ENCODE data around the gene EXPH5. TPM values are rescaled to one million over a fixed set of nuclear protein-coding genes. Genes with fewer than 3 reads are reported as not detected.

EXPH5 gene
- total and polyA plus RNA-seq, 2 donors (not counting 1 experiment from before 2014, with no cell fraction given): 0.12 to 0.37 TPM

GRCh38 chr11:108559340-108559739, 34.2 kb downstream of the EXPH5 start:
- Mint-ChIP-seq H3K27me3 (peaks cover 15% of the 10 kb centered on the region), H3K4me3 (no peak overlapping the region), H3K27ac (no peak overlapping the region), H3K9me3 (ENCODE audit: insufficient read depth) (no peaks in the 10 kb centered on the region), H3K4me1 (no peaks in the 10 kb centered on the region)
- intact Hi-C loops (cut with micrococcal nuclease): no loop called here
- ChIA-PET CTCF (no interaction called here), POLR2A (no interaction called here)
- 43% methylated on average over 1 of the region's 2 CpGs for WGBS (ENCODE audit: insufficient coverage)
- H3K79me2 ChIP-seq (ENCODE audit: control insufficient read depth, insufficient read depth, low read length): no peaks in the 10 kb centered on the region
- H3K9me3 ChIP-seq (ENCODE audit: control extremely low read depth in 1 of 3, control insufficient read depth in 2 of 3, insufficient read depth in 1 of 3, low read length in 2 of 3): no peaks in the 10 kb centered on the region
- H3K36me3 ChIP-seq (replicated peaks in 1 of 2; ENCODE audit: control extremely low read depth in 1 of 2, control insufficient read depth in 1 of 2, extremely low read depth in 1 of 2, insufficient read depth in 2 of 2, low read length in 1 of 2): no peaks in the 10 kb centered on the region
- no peak overlapping the region for H3K4me2 ChIP-seq (replicated peaks; ENCODE audit: low read depth, low read length, poor library complexity, severe bottlenecking)
- no peak overlapping the region for H2AFZ ChIP-seq (ENCODE audit: insufficient read depth, low read depth, low read length, poor library complexity, severe bottlenecking)
- no peak overlapping the region for H3K4me3 ChIP-seq (ENCODE audit: control extremely low read depth in 1 of 5, extremely low read depth in 1 of 5, insufficient read depth in 1 of 5, low read depth in 2 of 5, low read length in 4 of 5)
- DNase-seq: no peak
- H3K27ac ChIP-seq (ENCODE audit: low read length in 2 of 2): no peak overlapping the region
- H3K4me1 ChIP-seq (ENCODE audit: control insufficient read depth in 2 of 2, insufficient read depth in 2 of 2, low read length in 2 of 2): no peaks in the 10 kb centered on the region
- H3K27me3 ChIP-seq (replicated peaks in 1 of 4; ENCODE audit: control extremely low read depth in 1 of 4, control insufficient read depth in 3 of 4, insufficient read depth in 4 of 4, low read length in 3 of 4): no peaks in the 10 kb centered on the region
- TF ChIP-seq CTCF (IDR thresholded peaks at IDR 0.05): no peak
- TF ChIP-seq EZH2 (IDR thresholded peaks at IDR 0.05; ENCODE audit: borderline replicate concordance, insufficient read depth, low read depth, low read length, poor library complexity, severe bottlenecking): no peak
- H3K9ac ChIP-seq (ENCODE audit: low read length): no peak overlapping the region
- no peak for ATAC-seq (ENCODE audit: low read depth)
- H4K20me1 ChIP-seq (ENCODE audit: control insufficient read depth, insufficient read depth, low read length, poor library complexity, severe bottlenecking): no peaks in the 10 kb centered on the region

- WGBS (ENCODE audit: insufficient coverage): 100% methylated on average over 2 of the region's 2 CpGs
- ChIA-PET POLR2A (no interaction called here), CTCF (no interaction called here)
- Histone ChIP-seq H3K27ac (ENCODE audit: low read length in 2 of 2) (no peak overlapping the region), H3K4me2 (replicated peaks; ENCODE audit: low read depth, low read length, poor library complexity, severe bottlenecking) (no peak overlapping the region), H3K9me3 (ENCODE audit: control extremely low read depth in 1 of 3, control insufficient read depth in 2 of 3, insufficient read depth in 1 of 3, low read length in 2 of 3) (no peaks in the 10 kb centered on the region), H3K27me3 (replicated peaks in 1 of 4; ENCODE audit: control extremely low read depth in 1 of 4, control insufficient read depth in 3 of 4, insufficient read depth in 4 of 4, low read length in 3 of 4) (no peaks in the 10 kb centered on the region), H3K4me3 (ENCODE audit: control extremely low read depth in 1 of 5, extremely low read depth in 1 of 5, insufficient read depth in 1 of 5, low read depth in 2 of 5, low read length in 4 of 5) (no peak overlapping the region), H3K9ac (ENCODE audit: low read length) (no peak overlapping the region), H3K79me2 (ENCODE audit: control insufficient read depth, insufficient read depth, low read length) (no peaks in the 10 kb centered on the region), H3K4me1 (ENCODE audit: control insufficient read depth in 2 of 2, insufficient read depth in 2 of 2, low read length in 2 of 2) (no peaks in the 10 kb centered on the region), H4K20me1 (ENCODE audit: control insufficient read depth, insufficient read depth, low read length, poor library complexity, severe bottlenecking) (no peaks in the 10 kb centered on the region), H2AFZ (ENCODE audit: insufficient read depth, low read depth, low read length, poor library complexity, severe bottlenecking) (no peak overlapping the region), H3K36me3 (replicated peaks in 1 of 2; ENCODE audit: control extremely low read depth in 1 of 2, control insufficient read depth in 1 of 2, extremely low read depth in 1 of 2, insufficient read depth in 2 of 2, low read length in 1 of 2) (no peaks in the 10 kb centered on the region)
- H3K4me3 Mint-ChIP-seq: no peak overlapping the region
- no peaks in the 10 kb centered on the region for H3K4me1 Mint-ChIP-seq
- H3K27ac Mint-ChIP-seq: no peak overlapping the region
- no peak for ATAC-seq (ENCODE audit: low read depth)
- intact Hi-C loops (cut with micrococcal nuclease): no loop called here
- no peak for DNase-seq
- TF ChIP-seq CTCF (IDR thresholded peaks at IDR 0.05): no peak
- no peak for TF ChIP-seq EZH2 (IDR thresholded peaks at IDR 0.05; ENCODE audit: borderline replicate concordance, insufficient read depth, low read depth, low read length, poor library complexity, severe bottlenecking)
- H3K9me3 Mint-ChIP-seq (ENCODE audit: insufficient read depth): no peaks in the 10 kb centered on the region
- peaks cover 15% of the 10 kb centered on the region for H3K27me3 Mint-ChIP-seq
Observed at GRCh38 chr11:108558222-108558621, 35.3 kb downstream of the EXPH5 start.
